NK-92 (cell line): ENCODE measurements around the gene PGAM1.
"Not testable (repeated sequence)": the region's sequence is repeated elsewhere in the genome, so short reads cannot be mapped to it uniquely, and the experiment has no call there.

Source experiments
- DNase-seq: peaks from one replicate; lab custom pipeline; 2025; ENCODE audit not compliant: unreplicated experiment; lab: John Stamatoyannopoulos, UW

The PGAM1 gene

GRCh38 chr10:97454330-97455036 lies 28.5 kb downstream of the PGAM1 start:
- no peak for DNase-seq

DNA sequence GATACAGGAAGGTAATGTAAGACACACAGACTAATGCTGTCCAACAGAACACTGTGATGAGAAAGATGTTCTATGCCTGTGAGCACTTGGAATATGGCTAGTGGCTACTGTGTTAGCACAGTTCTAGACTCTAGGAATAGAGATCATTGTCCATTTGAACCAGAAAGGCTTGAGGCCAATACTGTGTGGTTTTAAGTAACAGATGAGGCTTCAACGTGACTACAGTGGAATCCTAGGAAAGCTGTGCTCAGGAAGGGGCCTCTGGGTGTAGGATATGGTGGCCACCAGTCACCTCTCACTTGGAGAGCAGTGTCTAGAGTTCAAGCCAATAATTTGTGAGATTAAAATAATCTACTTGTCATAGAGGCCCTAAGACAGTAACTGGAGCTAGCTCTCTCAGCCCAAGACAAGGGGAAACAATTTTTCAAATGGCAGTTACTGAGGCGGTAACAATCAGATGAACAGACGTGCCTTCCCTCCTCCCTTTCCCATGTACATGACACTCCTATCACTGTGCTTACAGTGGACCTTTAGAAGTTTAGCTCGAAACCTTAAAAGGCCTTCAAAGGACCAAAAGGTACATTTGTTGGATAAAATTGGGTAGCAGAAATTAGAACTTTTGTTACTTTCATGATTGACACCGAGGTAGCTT lies 30.2 kb downstream of the PGAM1 start:
- no peak for DNase-seq

GRCh38 chr10:97456686-97457065 lies 30.7 kb downstream of the PGAM1 start:
- no peak for DNase-seq

DNA sequence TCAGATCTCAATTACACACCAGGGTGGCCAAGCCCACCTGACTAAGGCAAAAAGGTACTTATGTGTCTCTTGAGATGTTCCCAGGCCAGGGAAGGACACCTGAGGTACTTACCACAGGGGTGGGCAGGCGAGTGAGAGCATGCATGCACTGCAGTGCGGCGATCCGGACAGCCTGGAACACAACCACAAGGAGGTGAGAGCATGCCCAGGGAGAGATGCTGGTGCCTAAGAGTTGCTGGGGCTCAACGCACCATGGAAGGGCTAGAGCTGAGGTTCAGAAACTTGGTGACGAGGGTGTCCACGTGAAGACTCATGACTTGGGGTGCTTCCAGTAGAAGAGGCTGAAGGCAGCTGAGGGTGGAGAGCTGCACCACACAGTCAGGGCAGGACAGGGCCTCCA lies 33.1 kb downstream of the PGAM1 start:
- no peak for DNase-seq

- DNase-seq: no peak
These were observed 33.9 kb downstream of the PGAM1 start for GRCh38 chr10:97459933-97460332.

- no peak for DNase-seq
These were observed 36.3 kb downstream of the PGAM1 start for GRCh38 chr10:97462309-97462708.

- DNase-seq: no peak
These were observed 37.6 kb downstream of the PGAM1 start for GRCh38 chr10:97463363-97464132.

DNA sequence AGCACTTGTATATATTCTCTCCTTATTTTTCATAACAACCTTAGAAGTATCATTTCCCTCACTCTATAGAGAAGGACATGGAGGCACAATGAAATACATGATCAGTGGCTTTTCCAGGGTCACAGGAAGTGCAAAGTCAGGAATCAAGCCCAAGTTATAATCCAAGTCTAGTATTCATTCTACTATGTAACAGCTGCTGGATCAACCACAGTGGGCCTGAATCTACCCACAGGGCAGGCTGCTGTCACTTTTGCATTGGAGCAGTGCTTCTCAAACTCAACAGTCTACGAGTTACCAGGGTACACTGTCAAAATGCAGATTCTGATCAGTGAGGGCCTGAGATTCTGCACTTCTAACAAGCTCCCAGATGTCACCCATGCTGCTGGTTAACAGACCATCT lies 38.2 kb downstream of the PGAM1 start:
- no peak for DNase-seq

DNA sequence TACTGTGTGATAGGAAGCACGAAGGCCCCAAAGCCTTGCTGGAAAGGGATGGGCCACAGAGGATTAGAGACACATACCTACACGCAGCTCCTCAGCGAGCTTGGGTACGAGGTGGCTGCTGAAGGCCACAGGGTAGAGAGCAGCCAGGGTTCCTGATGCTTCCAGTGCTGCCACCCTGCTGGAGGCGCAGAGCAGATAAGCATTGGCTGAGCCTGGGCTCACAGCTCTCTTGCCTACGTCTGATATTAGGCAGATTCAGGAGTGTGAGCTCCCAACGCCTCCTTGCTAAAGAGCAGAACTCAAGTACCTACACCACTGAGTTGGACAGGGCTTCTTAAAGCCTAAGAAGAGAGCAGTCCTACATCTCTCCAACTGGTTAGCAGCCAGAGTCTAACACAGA lies 40.0 kb downstream of the PGAM1 start:
- DNase-seq: no peak

GRCh38 chr10:97466755-97467154 lies 40.8 kb downstream of the PGAM1 start:
- no peak for DNase-seq

DNA sequence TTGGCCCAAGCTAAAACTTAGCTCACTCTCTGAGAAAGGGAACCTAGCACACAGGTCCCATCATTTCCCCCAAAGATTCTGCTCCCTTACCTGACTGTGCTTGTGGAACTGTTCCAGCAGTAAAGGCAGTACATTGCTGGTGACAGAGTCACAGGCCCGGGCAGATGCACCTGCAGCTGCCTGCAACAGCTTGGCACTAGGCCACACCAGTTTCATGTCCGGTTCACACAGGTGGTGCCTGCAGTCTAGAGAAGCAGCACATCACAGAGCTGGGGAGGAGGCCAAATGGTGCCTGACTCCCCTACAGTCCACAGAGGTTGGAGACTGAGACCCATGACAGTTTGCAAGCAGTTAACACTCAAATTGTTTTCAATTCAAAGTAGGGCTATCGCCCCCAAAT lies 42.2 kb downstream of the PGAM1 start:
- no peak for DNase-seq

GRCh38 chr10:97468781-97469180 lies 42.8 kb downstream of the PGAM1 start:
- DNase-seq: not testable (repeated sequence)

DNA sequence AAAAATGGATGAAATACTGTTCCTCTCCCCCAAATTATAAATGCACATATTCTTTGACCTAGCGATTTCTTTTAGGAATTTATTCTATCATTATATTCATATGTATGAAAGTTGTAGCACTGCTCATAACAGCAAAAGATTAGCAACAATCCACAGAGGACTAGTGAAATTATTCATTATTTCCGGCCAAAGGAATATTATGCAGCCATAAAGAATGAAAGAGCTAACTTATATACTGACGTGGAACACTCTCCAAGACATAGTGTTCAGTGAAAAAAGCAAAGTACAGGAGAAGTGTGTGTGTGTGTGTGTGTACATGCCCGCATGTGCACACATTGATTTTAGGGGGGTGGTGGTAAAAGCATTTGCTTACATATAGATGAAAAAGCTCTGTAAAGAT lies 48.9 kb downstream of the PGAM1 start:
- no peak for DNase-seq

DNA sequence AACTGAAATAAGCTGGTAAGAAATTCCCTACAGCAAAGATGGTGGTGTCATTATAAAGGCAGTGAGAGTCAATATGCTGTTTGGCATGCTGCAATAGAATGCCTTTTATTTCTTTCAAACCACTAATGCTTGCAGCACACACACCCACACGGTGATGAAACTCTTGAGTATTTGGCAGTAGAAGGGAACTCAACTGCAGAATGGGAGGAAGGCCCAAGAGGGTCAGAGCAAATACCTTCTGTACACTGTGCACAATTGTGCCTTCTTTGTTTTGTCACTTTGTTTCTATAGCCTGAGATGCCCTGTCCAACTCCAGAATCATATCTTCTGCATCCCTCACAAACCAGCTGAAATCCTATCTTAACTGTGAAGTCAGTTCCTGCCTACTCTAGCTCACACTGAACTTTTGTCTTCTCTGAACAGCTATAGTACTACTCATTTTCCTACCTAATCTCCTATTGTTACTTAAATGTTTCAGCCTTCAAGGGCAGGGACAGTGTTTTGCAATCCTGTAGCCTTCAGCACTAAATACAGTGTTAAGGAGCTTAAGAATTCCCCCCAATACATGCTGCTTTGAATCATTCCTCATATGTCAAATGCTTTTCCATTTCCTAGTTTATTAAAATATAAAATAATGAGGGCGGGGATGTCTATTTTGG lies 50.1 kb downstream of the PGAM1 start:
- no peak for DNase-seq

- not testable (repeated sequence) for DNase-seq
These were observed 53.4 kb downstream of the PGAM1 start for GRCh38 chr10:97479410-97479809.

DNA sequence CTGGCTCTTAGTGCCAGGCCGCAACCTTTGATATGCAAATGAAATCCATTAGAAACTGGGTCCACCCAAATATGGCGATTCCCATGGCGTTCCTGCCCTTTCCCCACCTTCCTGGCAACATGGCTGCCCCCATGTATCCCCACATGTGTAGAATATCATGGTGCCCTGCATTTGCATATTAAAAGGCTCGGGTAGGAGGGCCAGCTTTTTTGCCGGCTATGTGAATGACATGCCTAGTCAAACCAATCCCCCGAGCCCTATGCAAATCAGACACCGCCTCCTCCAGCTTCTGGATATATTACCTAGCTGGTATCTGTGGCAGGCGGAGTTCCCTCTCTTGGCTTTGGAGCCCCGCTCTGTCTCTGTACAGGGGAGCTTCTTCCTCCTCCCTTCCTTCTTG lies 53.9 kb downstream of the PGAM1 start:
- no peak for DNase-seq

GRCh38 chr10:97481071-97481470 lies 55.1 kb downstream of the PGAM1 start:
- DNase-seq: no peak

GRCh38 chr10:97482381-97482780 lies 56.4 kb downstream of the PGAM1 start:
- no peak for DNase-seq
